Gastroesophageal sphincter (tissue), 4 donors: Measurements from ENCODE around the gene RPTOR. TPM values are rescaled to one million over a fixed set of nuclear protein-coding genes. Genes with fewer than 3 reads are reported as not detected.

Experiments
- ATAC-seq: fragments of 150-250 bp; one replicate; pipeline ENCODE4 v1.9.1; 2016; ENCODE audit warnings: mild to moderate bottlenecking, moderate library complexity
- H3K27ac ChIP-seq, 4 donors: fragments of 200-600 bp; sonication (generic) in 3 of 4; 1 replicate in 3 of 4; 2 replicates in 1 of 4; pipeline ENCODE4 v1.5.1; 2016 to 2019
- H3K27me3 ChIP-seq: fragments of 200-600 bp; sonication (generic); one replicate; pipeline ENCODE4 v1.5.1; 2019
- H3K36me3 ChIP-seq, 2 donors: fragments of 200-600 bp; sonication (generic); one replicate each; pipeline ENCODE4 v1.5.1; 2019; ENCODE audit warnings: control low read depth in 1 of 2
- H3K4me1 ChIP-seq, 3 donors: fragments of 200-600 bp; sonication (generic); 1 replicate in 2 of 3; 2 replicates in 1 of 3; pipeline ENCODE4 v1.5.1; 2016 to 2019; ENCODE audit warnings: control low read depth in 2 of 3
- H3K4me3 ChIP-seq, 2 donors: fragments of 200-600 bp; sonication (generic); one replicate each; pipeline ENCODE4 v1.5.1; 2019; ENCODE audit warnings: mild to moderate bottlenecking in 1 of 2, moderate library complexity in 1 of 2
- H3K9me3 ChIP-seq, 3 donors: fragments of 200-600 bp; sonication (generic); one replicate each; pipeline ENCODE4 v1.5.1; 2017 to 2019; ENCODE audit warnings: control low read depth in 2 of 3
- EP300 ChIP-seq: sonication (generic); formaldehyde crosslinking; IDR thresholded peaks from one replicate; pipeline ENCODE4 v1.6.1; 2017; ENCODE audit warnings: antibody characterized with exemption, mild to moderate bottlenecking
- POLR2A ChIP-seq, 2 donors: fragments of 450-650 bp; IDR thresholded peaks; one replicate each; pipeline ENCODE4 v1.6.1; 2017; ENCODE audit warnings: antibody characterized with exemption in 2 of 2, mild to moderate bottlenecking in 2 of 2, moderate library complexity in 1 of 2
- POLR2AphosphoS5 ChIP-seq: sonication (generic); formaldehyde crosslinking; IDR thresholded peaks from one replicate; pipeline ENCODE4 v1.6.1; 2017; ENCODE audit warnings: antibody characterized with exemption
- WGBS, 2 donors: methylation state at CpG; one replicate each; pipeline ENCODE4 v1.1.5; 2018; ENCODE audit warnings: low coverage in 1 of 2; 5-methylcytosine and 5-hydroxymethylcytosine counted together
- total RNA-seq, 4 donors: library from RNA; depleted of rRNA; stranded (reverse); fragments of >200 nt; gene quantifications; one replicate each; pipeline ENCODE4 v1.1.0, GENCODE V29; 2016
- TF ChIP-seq, protein P1 (sequence below), 4 experiments: fragments of 200-600 bp in 2 of 4; fragments of 450-650 bp in 2 of 4; sonication (generic) in 1 of 4; IDR thresholded peaks; one replicate each; pipeline ENCODE4 v1.5.1; 2017 to 2019; ENCODE audit warnings: antibody characterized with exemption in 4 of 4, mild to moderate bottlenecking in 2 of 4, moderate library complexity in 2 of 4

The RPTOR gene
- total RNA-seq, 4 donors from 2014 or later, result 25.7 to 56.8 (median 39.7) TPM

DNA sequence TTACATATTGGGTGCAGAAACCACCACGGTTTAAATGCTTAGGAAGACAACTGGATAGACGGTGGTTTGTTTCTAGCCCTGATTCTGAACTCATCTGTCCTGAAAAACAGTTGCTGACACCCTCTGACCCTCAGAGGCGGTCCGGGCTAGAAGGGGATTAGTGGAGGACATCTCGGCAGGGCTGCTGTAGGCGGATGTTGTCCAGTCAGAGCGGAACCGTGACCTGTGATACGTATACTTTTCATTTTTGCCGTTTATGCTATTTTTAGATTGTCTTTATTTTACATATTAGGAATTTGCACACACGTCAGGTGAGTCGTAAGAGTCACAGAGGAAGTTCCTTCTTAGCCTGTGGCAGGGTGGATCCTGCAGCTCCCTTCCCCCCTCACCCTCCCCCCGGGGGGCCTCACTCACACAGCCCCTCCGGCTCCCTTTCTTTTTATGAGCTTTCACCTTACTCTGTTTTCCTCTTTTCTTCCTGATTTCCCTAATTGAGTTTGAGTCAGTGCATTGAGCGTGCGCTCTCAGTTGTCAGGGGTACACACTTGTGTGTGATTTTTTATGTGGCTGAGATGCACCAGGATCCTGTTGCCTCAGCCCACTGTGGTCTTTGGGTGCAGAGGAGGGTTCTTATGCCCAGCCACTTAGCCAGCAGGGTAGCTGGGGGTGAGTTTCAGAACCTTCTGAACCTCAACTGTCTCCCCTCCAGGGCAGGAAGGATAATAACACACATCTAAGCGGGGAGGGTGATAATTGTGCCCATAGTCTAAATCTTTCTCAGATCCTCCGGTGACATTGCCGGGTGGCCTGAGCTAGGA lies 236.0 kb downstream of the RPTOR start:
- H3K27ac ChIP-seq, result peak overlapping the region in 3 of 4 donors; percentile 38 to 74 (median 55)
- whole genome bisulfite sequencing, 2 donors, result 74 to 78% methylated on average over 10 to 18 of the region's 19 CpGs

DNA sequence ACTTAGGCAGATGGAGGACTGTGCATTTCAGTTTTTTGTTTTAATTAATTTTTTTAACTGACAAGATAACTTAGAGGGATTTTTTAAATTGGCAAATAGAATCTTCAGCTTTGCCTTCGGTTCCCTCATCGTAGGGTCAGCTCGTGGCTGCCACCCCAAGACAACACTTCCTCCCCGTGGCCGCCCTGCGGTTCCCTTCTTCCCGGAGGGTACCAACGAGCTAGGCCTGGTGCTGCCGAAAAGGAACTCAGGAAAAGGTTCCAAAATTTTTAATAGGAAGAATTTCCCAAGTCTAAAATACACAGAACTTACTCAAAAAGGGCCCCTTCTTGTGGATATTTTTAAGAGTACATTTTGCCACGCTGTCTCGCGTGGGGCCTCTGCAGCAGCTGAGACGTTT lies 236.6 kb downstream of the RPTOR start:
- Histone ChIP-seq H3K4me1 (peaks cover 0 to 74% (median 0%) of the 10 kb centered on the region in 3 donors), H3K27ac (peak overlapping the region in 3 of 4 donors; percentile 38 to 74 (median 55)), H3K27me3 (no peaks in the 10 kb centered on the region), H3K4me3 (no peak overlapping the region), H3K36me3 (peaks cover 0 to 6% of the 10 kb centered on the region in 2 donors), H3K9me3 (no peaks in the 10 kb centered on the region)
- WGBS, 2 donors, result 73 to 77% methylated on average over 12 to 13 of the region's 13 CpGs
- ATAC-seq, result no peak
- TF ChIP-seq POLR2A (IDR thresholded peaks at IDR 0.05) (no peak), EP300 (no peak), POLR2AphosphoS5 (no peak)
- TF ChIP-seq, protein P1, sequence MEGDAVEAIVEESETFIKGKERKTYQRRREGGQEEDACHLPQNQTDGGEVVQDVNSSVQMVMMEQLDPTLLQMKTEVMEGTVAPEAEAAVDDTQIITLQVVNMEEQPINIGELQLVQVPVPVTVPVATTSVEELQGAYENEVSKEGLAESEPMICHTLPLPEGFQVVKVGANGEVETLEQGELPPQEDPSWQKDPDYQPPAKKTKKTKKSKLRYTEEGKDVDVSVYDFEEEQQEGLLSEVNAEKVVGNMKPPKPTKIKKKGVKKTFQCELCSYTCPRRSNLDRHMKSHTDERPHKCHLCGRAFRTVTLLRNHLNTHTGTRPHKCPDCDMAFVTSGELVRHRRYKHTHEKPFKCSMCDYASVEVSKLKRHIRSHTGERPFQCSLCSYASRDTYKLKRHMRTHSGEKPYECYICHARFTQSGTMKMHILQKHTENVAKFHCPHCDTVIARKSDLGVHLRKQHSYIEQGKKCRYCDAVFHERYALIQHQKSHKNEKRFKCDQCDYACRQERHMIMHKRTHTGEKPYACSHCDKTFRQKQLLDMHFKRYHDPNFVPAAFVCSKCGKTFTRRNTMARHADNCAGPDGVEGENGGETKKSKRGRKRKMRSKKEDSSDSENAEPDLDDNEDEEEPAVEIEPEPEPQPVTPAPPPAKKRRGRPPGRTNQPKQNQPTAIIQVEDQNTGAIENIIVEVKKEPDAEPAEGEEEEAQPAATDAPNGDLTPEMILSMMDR (IDR thresholded peaks at IDR 0.05), result no peak

More for the DNA sequence above, 236.0 kb downstream of the RPTOR start:
- ATAC-seq, result peak; percentile 4
- Histone ChIP-seq H3K4me1 (peaks cover 0 to 76% (median 0%) of the 10 kb centered on the region in 3 donors), H3K9me3 (no peaks in the 10 kb centered on the region), H3K36me3 (peaks cover 0 to 6% of the 10 kb centered on the region in 2 donors), H3K4me3 (no peak overlapping the region), H3K27me3 (no peaks in the 10 kb centered on the region)
- TF ChIP-seq EP300 (no peak), POLR2A (IDR thresholded peaks at IDR 0.05) (no peak), POLR2AphosphoS5 (no peak)
- TF ChIP-seq, protein P1 (IDR thresholded peaks at IDR 0.05), result no peak

DNA sequence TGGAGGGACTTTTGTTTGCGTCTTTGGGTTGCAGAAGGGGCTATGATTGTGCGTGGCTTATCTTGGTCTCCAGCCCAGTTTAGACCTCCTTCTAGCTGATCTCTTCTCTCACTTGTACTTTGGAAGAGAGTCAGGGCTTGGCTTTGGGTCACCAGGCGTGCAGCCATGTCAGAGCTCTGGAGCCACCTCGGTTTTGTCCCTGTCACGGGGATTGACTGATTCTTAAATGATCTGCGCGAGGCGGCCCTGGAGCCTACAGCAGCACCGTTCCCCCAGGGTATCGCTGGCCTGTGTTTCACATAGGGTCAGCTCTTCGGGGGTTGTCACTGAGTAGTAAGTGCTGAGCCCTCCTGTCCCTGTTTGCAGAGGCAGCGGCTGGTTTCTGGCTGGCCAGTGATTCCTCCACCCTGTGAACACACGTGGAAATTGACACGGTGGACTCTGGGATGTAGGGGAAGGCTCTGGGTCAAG lies 237.2 kb downstream of the RPTOR start:
- no peaks in the 10 kb centered on the region for H3K9me3 ChIP-seq

DNA sequence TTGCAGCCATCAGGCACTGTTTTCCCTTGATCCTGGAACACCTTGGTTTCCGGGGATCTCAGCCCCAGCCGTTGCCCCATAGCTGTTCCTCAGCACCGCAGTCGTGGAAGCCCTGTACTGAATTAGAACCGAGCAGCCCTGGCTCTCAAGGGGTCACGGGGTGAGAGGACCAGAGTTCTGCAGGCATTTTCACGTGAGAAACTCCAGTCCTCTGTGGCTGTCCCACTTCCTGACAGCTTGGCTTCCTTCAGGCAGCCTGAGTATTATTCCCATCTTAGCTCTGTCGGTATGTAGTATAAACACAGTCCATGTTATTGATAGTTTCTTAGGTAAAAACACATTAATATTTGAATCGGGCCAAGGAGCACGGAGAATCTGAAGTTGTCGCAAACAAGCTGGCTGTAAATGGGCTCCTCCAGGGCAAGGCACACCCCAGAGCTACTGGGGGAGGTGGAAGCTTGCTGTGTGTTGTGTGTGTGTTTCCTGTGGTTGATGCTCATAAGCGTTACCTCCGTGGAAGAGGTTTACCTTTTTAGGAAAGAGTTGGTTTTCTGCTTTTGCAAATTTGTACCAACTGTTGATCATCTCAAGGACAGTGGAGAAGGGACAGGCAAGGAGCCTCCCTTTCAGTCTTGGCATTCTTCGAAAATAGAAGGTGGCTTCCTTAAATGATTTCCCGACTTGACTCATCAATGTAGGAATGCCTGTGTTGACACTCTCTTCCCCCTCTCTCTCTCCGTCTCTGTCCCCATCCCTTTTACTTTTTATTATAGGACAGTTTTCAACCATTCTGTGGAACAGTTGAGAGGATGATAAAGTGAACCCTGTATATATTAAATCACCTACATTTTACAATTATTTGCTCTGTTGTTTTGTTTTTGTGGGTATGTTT lies 238.1 kb downstream of the RPTOR start:
- peak overlapping the region in 3 of 4 donors; percentile 55 to 74 (median 69) for H3K27ac ChIP-seq

More for the DNA sequence above, 237.2 kb downstream of the RPTOR start:
- Histone ChIP-seq H3K4me3 (no peak overlapping the region), H3K36me3 (peaks cover 0 to 6% of the 10 kb centered on the region in 2 donors), H3K4me1 (peaks cover 0 to 74% (median 0%) of the 10 kb centered on the region in 3 donors), H3K27me3 (no peaks in the 10 kb centered on the region), H3K27ac (peak overlapping the region in 3 of 4 donors; percentile 38 to 74 (median 55))
- TF ChIP-seq POLR2A (IDR thresholded peaks at IDR 0.05), result no peak
- TF ChIP-seq, protein P1 (IDR thresholded peaks at IDR 0.05), result no peak
- no peak for TF ChIP-seq POLR2AphosphoS5
- no peak for TF ChIP-seq EP300
- 56 to 66% methylated on average over 3 to 5 of the region's 14 CpGs for WGBS, 2 donors
- ATAC-seq, result no peak

More for the DNA sequence above, 238.1 kb downstream of the RPTOR start:
- Histone ChIP-seq H3K9me3 (no peaks in the 10 kb centered on the region), H3K4me1 (peaks cover 0 to 67% (median 0%) of the 10 kb centered on the region in 3 donors), H3K27me3 (no peaks in the 10 kb centered on the region), H3K4me3 (no peak overlapping the region), H3K36me3 (peaks cover 0 to 6% of the 10 kb centered on the region in 2 donors)
- peak; percentile 44 for ATAC-seq
- TF ChIP-seq, protein P1 (IDR thresholded peaks at IDR 0.05), result no peak
- TF ChIP-seq EP300 (no peak), POLR2A (IDR thresholded peaks at IDR 0.05) (no peak), POLR2AphosphoS5 (peak; percentile 83)
- 38% methylated on average over 7 to 13 of the region's 16 CpGs for WGBS, 2 donors
